Measurements from ENCODE around the gene HSPA12A. TPM values are rescaled to one million over a fixed set of nuclear protein-coding genes. Genes with fewer than 3 reads are reported as not detected.
A peak's percentile ranks its signal among the peaks of the same experiment; 100 is the strongest.

HSPA12A gene
- total RNA-seq, 1 donor from 2014 or later = 11.0 TPM

- Mint-ChIP-seq H3K27ac (no peak overlapping the region), H3K4me3 (no peak overlapping the region), H3K9me3 (no peaks in the 10 kb centered on the region), H3K4me1 (ENCODE audit: unreplicated experiment) (peaks cover 15% of the 10 kb centered on the region), H3K27me3 (peaks cover 3% of the 10 kb centered on the region), H3K36me3 (no peaks in the 10 kb centered on the region)
- no peak for DNase-seq (ENCODE audit: extremely low spot score, unreplicated experiment)
- no peak for TF ChIP-seq CTCF (conservative IDR thresholded peaks at IDR 0.05)
Observed at GRCh38 chr10:116674901-116675423, 67.4 kb downstream of the HSPA12A start.

DNA sequence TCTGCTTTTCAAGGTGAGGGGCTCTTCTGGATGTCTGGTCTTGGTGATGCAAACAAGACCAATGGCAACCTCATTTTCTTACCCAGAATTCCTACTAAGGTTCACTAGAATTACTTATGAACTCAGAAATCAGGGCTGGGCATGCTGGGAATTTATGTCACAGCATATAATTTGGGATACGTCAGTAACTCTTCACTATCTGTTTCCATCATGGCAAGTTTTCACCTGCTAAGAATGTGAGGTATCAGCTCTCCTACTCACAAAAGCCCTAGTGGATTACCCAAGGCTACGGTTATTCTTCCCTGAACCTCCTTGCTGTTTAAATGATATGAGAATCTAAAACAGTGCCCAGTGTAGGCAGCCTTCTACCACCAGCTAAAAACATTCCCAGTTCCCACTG is 68.5 kb downstream of the HSPA12A start:
- no peak for TF ChIP-seq CTCF (conservative IDR thresholded peaks at IDR 0.05)
- DNase-seq (ENCODE audit: extremely low spot score, unreplicated experiment) = no peak
- Mint-ChIP-seq H3K27me3 (peaks cover 3% of the 10 kb centered on the region), H3K27ac (no peak overlapping the region), H3K36me3 (no peaks in the 10 kb centered on the region), H3K9me3 (no peaks in the 10 kb centered on the region), H3K4me3 (no peak overlapping the region), H3K4me1 (ENCODE audit: unreplicated experiment) (peaks cover 21% of the 10 kb centered on the region)

DNA sequence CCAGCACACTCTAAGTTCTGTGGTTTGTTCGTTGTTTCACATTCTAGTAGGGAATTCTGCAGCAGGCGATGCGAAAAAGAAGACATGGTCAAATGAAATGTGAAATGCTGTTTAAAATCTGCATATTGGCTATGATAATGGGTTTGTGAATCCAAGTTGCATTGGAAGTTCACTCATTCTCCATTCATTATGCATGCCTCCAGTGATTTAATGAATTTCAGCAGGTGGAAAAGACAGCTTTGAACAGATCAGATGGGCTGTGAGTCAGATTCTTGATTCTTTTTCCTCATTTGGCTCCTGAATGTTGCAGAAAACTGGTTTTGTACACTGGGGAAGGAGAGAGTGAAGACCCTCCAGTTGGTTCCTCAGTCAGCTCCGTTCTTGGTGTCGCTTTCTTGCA is 69.5 kb downstream of the HSPA12A start:
- no peaks in the 10 kb centered on the region for H3K9me3 Mint-ChIP-seq
- H3K4me3 Mint-ChIP-seq = no peak overlapping the region
- no peak for DNase-seq (ENCODE audit: extremely low spot score, unreplicated experiment)
- H3K4me1 Mint-ChIP-seq (ENCODE audit: unreplicated experiment) = peaks cover 21% of the 10 kb centered on the region
- TF ChIP-seq CTCF (conservative IDR thresholded peaks at IDR 0.05) = no peak
- no peaks in the 10 kb centered on the region for H3K36me3 Mint-ChIP-seq
- no peak overlapping the region for H3K27ac Mint-ChIP-seq
- H3K27me3 Mint-ChIP-seq = peaks cover 3% of the 10 kb centered on the region

- H3K4me3 Mint-ChIP-seq = peak overlapping the region; percentile 85
- H3K36me3 Mint-ChIP-seq = peaks cover 8% of the 10 kb centered on the region
- H3K27ac Mint-ChIP-seq = no peak overlapping the region
- H3K9me3 Mint-ChIP-seq = peaks cover 5% of the 10 kb centered on the region
- peaks cover 3% of the 10 kb centered on the region for H3K27me3 Mint-ChIP-seq
- peaks cover 21% of the 10 kb centered on the region for H3K4me1 Mint-ChIP-seq (ENCODE audit: unreplicated experiment)
- TF ChIP-seq CTCF (conservative IDR thresholded peaks at IDR 0.05) = no peak
- no peak for DNase-seq (ENCODE audit: extremely low spot score, unreplicated experiment)
Observed at GRCh38 chr10:116671274-116671926, 71.0 kb downstream of the HSPA12A start.

- H3K9me3 Mint-ChIP-seq = peaks cover 5% of the 10 kb centered on the region
- TF ChIP-seq CTCF (conservative IDR thresholded peaks at IDR 0.05) = no peak
- peak overlapping the region; percentile 11 for H3K27ac Mint-ChIP-seq
- peak overlapping the region; percentile 85 for H3K4me3 Mint-ChIP-seq
- DNase-seq (ENCODE audit: extremely low spot score, unreplicated experiment) = no peak
- H3K27me3 Mint-ChIP-seq = peaks cover 3% of the 10 kb centered on the region
- peaks cover 8% of the 10 kb centered on the region for H3K36me3 Mint-ChIP-seq
- H3K4me1 Mint-ChIP-seq (ENCODE audit: unreplicated experiment) = peaks cover 21% of the 10 kb centered on the region
Observed at GRCh38 chr10:116670706-116671105, 71.7 kb downstream of the HSPA12A start.

Data from type B pancreatic cell (in vitro differentiated cells).